ENCODE results near the gene ZFPM1.

- no peak for TF ChIP-seq CTCF (IDR thresholded peaks at IDR 0.05 in 8 of 11, conservative IDR thresholded peaks at IDR 0.05 in 3 of 11)
- no peak for TF ChIP-seq POLR2A (IDR thresholded peaks at IDR 0.05)
Observed at GRCh38 chr16:88511060-88511459, 58.0 kb downstream of the ZFPM1 start.
